Upper lobe of left lung (tissue), 4 donors: Measurements from ENCODE around the gene PPIA.

ENCODE experiments used
- CTCF ChIP-seq, 6 experiments: fragments of 450-650 bp in 4 of 6; fragments of 200-600 bp in 2 of 6; sonication (generic) in 2 of 6; IDR thresholded peaks; one replicate each; pipeline ENCODE4 v1.5.1; 2016 to 2019; ENCODE audit warnings: antibody characterized with exemption in 6 of 6
- POLR2A ChIP-seq, 4 donors: fragments of 450-650 bp; IDR thresholded peaks; one replicate each; pipeline ENCODE4 v1.5.1; 2016 to 2017; ENCODE audit warnings: antibody characterized with exemption in 4 of 4, mild to moderate bottlenecking in 2 of 4

DNA sequence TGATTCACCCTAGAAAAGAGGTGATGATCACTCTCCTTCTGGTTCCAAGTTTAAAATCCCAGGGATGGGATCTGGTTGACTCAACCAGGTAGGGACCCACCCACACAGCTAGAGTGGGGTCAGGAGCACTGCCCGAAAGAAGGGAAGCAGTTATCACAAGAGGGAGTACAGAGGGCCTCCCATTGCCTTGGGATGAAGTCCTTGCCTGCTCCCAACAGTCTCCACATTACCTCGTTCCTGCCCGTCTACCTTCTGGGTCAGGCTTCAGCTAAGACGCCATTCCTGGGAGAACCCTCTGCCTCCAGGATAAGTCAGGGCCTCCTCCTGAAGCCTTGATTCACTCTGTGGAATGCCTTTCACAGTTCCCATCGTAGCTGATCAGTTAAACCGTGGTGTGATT is 24.0 kb upstream of the PPIA start:
- TF ChIP-seq CTCF (IDR thresholded peaks at IDR 0.05) (no peak), POLR2A (IDR thresholded peaks at IDR 0.05) (no peak)
